HepG2 (cell line): Measurements from ENCODE around the gene CDCP1. TPM values are rescaled to one million over a fixed set of nuclear protein-coding genes. Genes with fewer than 3 reads are reported as not detected.

Experiments used
- HNF1B ChIP-seq: sonication (generic); formaldehyde crosslinking; IDR thresholded peaks from 2 replicates; pipeline ENCODE4 v1.5.1; 2020; ENCODE audit warnings: mild to moderate bottlenecking, moderate library complexity, missing genetic modification reagents
- HNRNPL ChIP-seq: fragments of 200-400 bp; formaldehyde crosslinking; IDR thresholded peaks from 2 replicates; pipeline ENCODE4 v1.6.1; 2017; ENCODE audit warnings: mild to moderate bottlenecking, low read depth, low read length
- KAT8 ChIP-seq: IDR thresholded peaks from 2 replicates; pipeline ENCODE4 v1.6.1; 2016; ENCODE audit warnings: missing genetic modification reagents, missing compliant biosample characterization
- ONECUT2 ChIP-seq: sonication (generic); formaldehyde crosslinking; IDR thresholded peaks from 2 replicates; pipeline ENCODE4 v1.4.0; 2020; ENCODE audit warnings: missing genetic modification reagents
- THAP9 ChIP-seq: sonication (generic); formaldehyde crosslinking; IDR thresholded peaks from 2 replicates; pipeline ENCODE4; 2020; ENCODE audit warnings: missing genetic modification reagents, mild to moderate bottlenecking, borderline replicate concordance
- ZNF280D ChIP-seq: sonication (generic); formaldehyde crosslinking; IDR thresholded peaks from 2 replicates; pipeline ENCODE4 v1.5.1; 2020; ENCODE audit warnings: mild to moderate bottlenecking, missing genetic modification reagents
- polyA plus RNA-seq, 8 experiments: library from polyadenylated mRNA; depleted of rRNA in 3 of 8; stranded (reverse) in 7 of 8; unstranded in 1 of 8; fragments of >200 nt; fragmentation: Illumina TruSeq in 4 of 8; extraction: Trizol in 4 of 8; gene quantifications; 2 replicates each; pipeline versions ENCODE4 v1.2.1 to v1.2.3, GENCODE V29; 2011 to 2016; ENCODE audit warnings: low read depth in 4 of 8, missing spikeins in 1 of 8, mixed read lengths in 1 of 8; ENCODE audit not compliant: insufficient read depth in 1 of 8
- total RNA-seq, 5 experiments: library from RNA; depleted of rRNA; stranded (reverse); fragments of >200 nt; fragmentation: Illumina TruSeq; extraction: Trizol; gene quantifications; 2 replicates each; pipeline ENCODE4 v1.2.3, GENCODE V29; 2016; ENCODE audit warnings: low read depth in 1 of 5

Gene CDCP1
- total and polyA plus RNA-seq, 2 of the 13 experiments (the other 11 are each of a cell fraction or from before 2014, with no cell fraction given), result 0.11 to 0.18 TPM

GRCh38 chr3:45105855-45106671, 40.1 kb downstream of the CDCP1 start (continued):
- TF ChIP-seq THAP9 (CRISPR knock-in tag), result no peak
- TF ChIP-seq ZNF280D (CRISPR knock-in tag), result no peak
- no peak for TF ChIP-seq ONECUT2 (CRISPR knock-in tag)
- TF ChIP-seq HNF1B (CRISPR knock-in tag), result no peak
- no peak for TF ChIP-seq HNRNPL
- TF ChIP-seq KAT8, result no peak
